A673 (cell line): Measurements from ENCODE around the gene SCCPDH. TPM values are rescaled to one million over a fixed set of nuclear protein-coding genes. Genes with fewer than 3 reads are reported as not detected.

Source experiments
- BruUV-seq: library from RNA; stranded (reverse); fragments of 400-500 nt; replicated peaks from 2 replicates; lab custom pipeline; 2021; lab: Mats Ljungman, UMichigan
- CTCF ChIA-PET: fragments of 300-600 bp; sonication (Branson Sonifier 250); formaldehyde crosslinking; loops from one replicate; lab custom pipeline; 2022; ENCODE audit warnings: antibody characterized with exemption; lab: Charles Lee
- POLR2A ChIA-PET: fragments of 300-600 bp; sonication (Branson Sonifier 250); formaldehyde crosslinking; loops from one replicate; lab custom pipeline; 2022; ENCODE audit warnings: antibody characterized with exemption; ENCODE audit not compliant: low non-redundant PET; lab: Charles Lee
- DNase-seq: peaks from one replicate; pipeline ENCODE4 v3.0.0-alpha.2; 2015; ENCODE audit warnings: low spot score
- H3K27ac ChIP-seq: fragments of 200-600 bp; sonication (generic); 2 replicates; pipeline ENCODE4 v1.5.1; 2016; ENCODE audit warnings: mixed run types, low read depth, mild to moderate bottlenecking, mixed read lengths, antibody characterized with exemption, low read length; ENCODE audit not compliant: poor library complexity, severe bottlenecking
- H3K27me3 ChIP-seq: fragments of 200-600 bp; sonication (generic); replicated peaks from 2 replicates; pipeline ENCODE4 v1.6.1; 2017; ENCODE audit warnings: mixed run types, low read depth, mild to moderate bottlenecking, mixed read lengths, antibody characterized with exemption, low read length; ENCODE audit not compliant: insufficient read depth, poor library complexity
- H3K36me3 ChIP-seq: fragments of 200-600 bp; sonication (generic); 2 replicates; pipeline ENCODE4 v1.6.1; 2016; ENCODE audit warnings: mixed run types, mild to moderate bottlenecking, mixed read lengths, antibody characterized with exemption, low read length; ENCODE audit not compliant: insufficient read depth, poor library complexity, severe bottlenecking
- H3K4me1 ChIP-seq: fragments of 200-600 bp; sonication (generic); 2 replicates; pipeline ENCODE4 v1.6.1; 2017; ENCODE audit warnings: mixed run types, mild to moderate bottlenecking, mixed read lengths, antibody characterized with exemption, low read length; ENCODE audit not compliant: insufficient read depth, poor library complexity, severe bottlenecking
- H3K4me3 ChIP-seq: fragments of 200-600 bp; sonication (generic); 2 replicates; pipeline ENCODE4 v1.5.1; 2016; ENCODE audit warnings: low read depth, mixed run types, mild to moderate bottlenecking, mixed read lengths, low read length; ENCODE audit not compliant: poor library complexity, severe bottlenecking
- H3K9me3 ChIP-seq: fragments of 200-600 bp; sonication (generic); 2 replicates; pipeline ENCODE4 v1.6.1; 2016; ENCODE audit warnings: mixed run types, low read depth, mild to moderate bottlenecking, mixed read lengths, antibody characterized with exemption, low read length; ENCODE audit not compliant: poor library complexity, severe bottlenecking
- CTCF ChIP-seq: fragments of 300-800, 200-600 bp; sonication (generic); conservative IDR thresholded peaks from 2 replicates; pipeline ENCODE4 v1.5.1; 2017; ENCODE audit warnings: low read depth, mild to moderate bottlenecking, antibody characterized with exemption, low read length, moderate library complexity, mixed read lengths
- EZH2 ChIP-seq: fragments of 200-600 bp; sonication (generic); IDR thresholded peaks from 2 replicates; pipeline ENCODE4 v1.6.1; 2017; ENCODE audit warnings: borderline replicate concordance, low read depth, mild to moderate bottlenecking, mixed read lengths, antibody characterized with exemption, low read length; ENCODE audit not compliant: poor library complexity, severe bottlenecking
- intact Hi-C: fragments of 100-400 bp; cut with micrococcal nuclease; formaldehyde crosslinking; loops from one replicate; pipeline ENCODE4 v1.10.0; 2022; ENCODE audit not compliant: unreplicated experiment
- total RNA-seq: library from RNA; stranded (reverse); gene quantifications from 2 replicates; pipeline ENCODE4 v1.2.3, GENCODE V29; 2021

Gene SCCPDH
- total RNA-seq, 1 experiment from 2014 or later: 41.7 TPM

DNA sequence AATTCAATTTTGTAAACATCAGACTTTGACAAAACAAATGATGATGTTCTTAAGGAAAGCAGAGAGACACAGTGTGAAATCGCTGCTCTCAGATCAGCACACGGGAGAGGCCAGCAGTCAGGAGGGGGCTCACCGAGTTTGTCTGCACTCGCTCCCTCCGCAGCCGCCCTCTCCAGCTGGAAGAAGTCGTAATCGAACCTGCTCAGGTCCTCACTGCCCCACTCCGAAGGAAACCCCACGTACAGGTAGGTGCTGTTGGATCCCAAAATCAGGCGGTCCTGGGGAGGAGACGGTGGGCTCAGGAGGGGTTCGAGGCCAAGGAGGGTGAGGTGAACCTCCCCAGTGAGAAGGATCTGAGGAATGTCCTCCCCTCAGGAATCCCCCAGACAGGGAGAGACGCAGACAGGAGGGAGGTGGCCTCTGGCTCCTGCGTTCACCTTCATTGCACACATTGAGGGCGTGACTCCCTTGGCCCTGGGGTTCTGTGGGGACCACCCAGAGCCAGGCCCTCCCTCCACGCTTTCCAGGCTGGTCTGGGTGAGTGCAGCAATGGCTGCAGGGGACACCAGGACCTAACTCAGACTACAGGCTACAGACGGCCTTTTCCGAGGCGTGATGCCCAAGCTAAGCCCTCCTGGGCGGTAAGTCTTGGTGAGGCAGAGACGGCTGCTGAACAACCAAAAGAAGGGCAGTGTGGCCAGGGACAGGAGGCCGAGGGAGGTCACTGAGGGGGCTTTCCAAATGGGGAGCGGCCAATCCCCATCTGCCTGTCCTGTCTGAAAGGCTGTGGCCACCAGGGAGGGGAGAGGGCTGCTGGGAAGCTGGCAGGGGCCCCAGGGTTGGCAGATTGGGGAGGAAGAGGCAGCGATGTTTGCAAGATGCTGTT, 65.5 kb downstream of the SCCPDH start:
- CTCF ChIA-PET: no interaction called here
- DNase-seq: no peak

DNA sequence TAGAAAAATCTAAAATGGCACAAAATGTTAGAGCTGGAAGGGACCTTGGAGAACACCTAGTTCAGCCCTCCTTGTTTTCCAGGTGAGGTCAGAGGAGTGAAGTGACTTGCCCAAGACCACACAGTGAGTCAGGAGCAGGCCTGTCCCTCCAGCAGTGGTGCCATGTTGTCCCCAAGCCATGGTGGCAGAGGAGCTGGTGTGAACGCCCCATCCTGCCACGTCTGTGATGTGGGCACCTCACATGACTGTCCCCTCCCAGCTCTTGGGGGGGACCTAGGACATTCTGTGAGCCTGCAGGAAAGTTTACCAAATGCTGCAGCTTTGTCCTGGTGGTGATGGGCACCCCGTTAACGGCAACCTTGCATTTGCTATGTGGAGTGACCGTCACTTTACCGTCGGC, 66.2 kb downstream of the SCCPDH start:
- Histone ChIP-seq H3K36me3 (no peaks in the 10 kb centered on the region), H3K27me3 (no peaks in the 10 kb centered on the region), H3K27ac (no peak overlapping the region), H3K4me3 (no peak overlapping the region), H3K9me3 (no peaks in the 10 kb centered on the region), H3K4me1 (no peaks in the 10 kb centered on the region)
- CTCF ChIA-PET: no interaction called here
- BruUV-seq: no TSS peak
- TF ChIP-seq EZH2: no peak
- no peak for TF ChIP-seq CTCF
- POLR2A ChIA-PET: interaction anchor here (0.6 kb wide), 1 partner anchor 22 kb away, joined by 10 read pairs; no protein-coding TSS in a partner anchor
- no peak for DNase-seq
- intact Hi-C loops: no loop called here

More for the DNA sequence above, 65.5 kb downstream of the SCCPDH start:
- H3K4me3 ChIP-seq: no peak overlapping the region
- H3K27me3 ChIP-seq: no peaks in the 10 kb centered on the region
- TF ChIP-seq CTCF: no peak
- TF ChIP-seq EZH2: no peak
- BruUV-seq: no TSS peak
- no peaks in the 10 kb centered on the region for H3K9me3 ChIP-seq
- intact Hi-C loops: no loop called here
- POLR2A ChIA-PET: interaction anchor here (0.6 kb wide), 1 partner anchor 23 kb away, joined by 10 read pairs; no protein-coding TSS in a partner anchor
- no peak overlapping the region for H3K27ac ChIP-seq
- no peaks in the 10 kb centered on the region for H3K4me1 ChIP-seq
- H3K36me3 ChIP-seq: no peaks in the 10 kb centered on the region

- no peak overlapping the region for H3K27ac ChIP-seq
- no TSS peak for BruUV-seq
- intact Hi-C loops: no loop called here
- H3K4me1 ChIP-seq: no peaks in the 10 kb centered on the region
- H3K9me3 ChIP-seq: no peaks in the 10 kb centered on the region
- TF ChIP-seq EZH2: no peak
- no peak for TF ChIP-seq CTCF
- DNase-seq: no peak
- no peaks in the 10 kb centered on the region for H3K36me3 ChIP-seq
- ChIA-PET CTCF (no interaction called here), POLR2A (interaction anchor here (0.6 kb wide), 1 partner anchor 21 kb away, joined by 10 read pairs; no protein-coding TSS in a partner anchor)
- H3K4me3 ChIP-seq: no peak overlapping the region
- no peaks in the 10 kb centered on the region for H3K27me3 ChIP-seq
Observed at GRCh38 chr1:246790833-246791232, 66.6 kb downstream of the SCCPDH start.
